Astrocyte of the cerebellum (primary cell): ENCODE measurements around the gene TREH.

Experiments
- DNase-seq: peaks from one replicate; pipeline ENCODE4 v3.0.0-alpha.2; 2011; ENCODE audit warnings: low read depth
- H3K4me3 ChIP-seq: 2 replicates; pipeline ENCODE4 v1.5.1; 2011; ENCODE audit warnings: mild to moderate bottlenecking, low read depth, low read length, moderate library complexity
- CTCF ChIP-seq: IDR thresholded peaks from 2 replicates; pipeline ENCODE4 v1.5.1; 2012; ENCODE audit warnings: low read length, low read depth, moderate library complexity, mild to moderate bottlenecking; ENCODE audit errors: missing control alignments
- in situ Hi-C: cut with HindIII; loops from 2 replicates; pipeline ENCODE4 v1.10.0; 2017; ENCODE audit warnings: low sequenced_read_pairs

TREH gene

GRCh38 chr11:118639899-118640298 lies 39.6 kb downstream of the TREH start:
- in situ Hi-C loops, result no loop called here

GRCh38 chr11:118638726-118639125 lies 40.7 kb downstream of the TREH start:
- in situ Hi-C loops, result no loop called here
- no peak overlapping the region for H3K4me3 ChIP-seq
- no peak for DNase-seq
- no peak for TF ChIP-seq CTCF

More at GRCh38 chr11:118639899-118640298, 39.6 kb downstream of the TREH start:
- TF ChIP-seq CTCF, result no peak
- no peak for DNase-seq
- H3K4me3 ChIP-seq, result no peak overlapping the region

GRCh38 chr11:118636569-118637290 lies 42.7 kb downstream of the TREH start:
- in situ Hi-C loops, result no loop called here
- no peak overlapping the region for H3K4me3 ChIP-seq

GRCh38 chr11:118635642-118636041 lies 43.8 kb downstream of the TREH start:
- H3K4me3 ChIP-seq, result no peak overlapping the region
- in situ Hi-C loops, result no loop called here
- no peak for DNase-seq
- no peak for TF ChIP-seq CTCF

More at GRCh38 chr11:118636569-118637290, 42.7 kb downstream of the TREH start:
- TF ChIP-seq CTCF, result no peak
- DNase-seq, result no peak

- no peak overlapping the region for H3K4me3 ChIP-seq
- in situ Hi-C loops, result no loop called here
- TF ChIP-seq CTCF, result no peak
Measured at GRCh38 chr11:118635237-118635591, 44.2 kb downstream of the TREH start.

GRCh38 chr11:118634431-118635236 lies 44.8 kb downstream of the TREH start:
- in situ Hi-C loops, result no loop called here
- peak overlapping the region; percentile 15 for H3K4me3 ChIP-seq
- peak; percentile 39 for DNase-seq
- no peak for TF ChIP-seq CTCF

More at GRCh38 chr11:118635237-118635591, 44.2 kb downstream of the TREH start:
- DNase-seq, result no peak
